ENCODE data around the gene EFNA2.
"Not testable (repeated sequence)": the region's sequence is repeated elsewhere in the genome, so short reads cannot be mapped to it uniquely, and the experiment has no call there.

Gene EFNA2

DNA sequence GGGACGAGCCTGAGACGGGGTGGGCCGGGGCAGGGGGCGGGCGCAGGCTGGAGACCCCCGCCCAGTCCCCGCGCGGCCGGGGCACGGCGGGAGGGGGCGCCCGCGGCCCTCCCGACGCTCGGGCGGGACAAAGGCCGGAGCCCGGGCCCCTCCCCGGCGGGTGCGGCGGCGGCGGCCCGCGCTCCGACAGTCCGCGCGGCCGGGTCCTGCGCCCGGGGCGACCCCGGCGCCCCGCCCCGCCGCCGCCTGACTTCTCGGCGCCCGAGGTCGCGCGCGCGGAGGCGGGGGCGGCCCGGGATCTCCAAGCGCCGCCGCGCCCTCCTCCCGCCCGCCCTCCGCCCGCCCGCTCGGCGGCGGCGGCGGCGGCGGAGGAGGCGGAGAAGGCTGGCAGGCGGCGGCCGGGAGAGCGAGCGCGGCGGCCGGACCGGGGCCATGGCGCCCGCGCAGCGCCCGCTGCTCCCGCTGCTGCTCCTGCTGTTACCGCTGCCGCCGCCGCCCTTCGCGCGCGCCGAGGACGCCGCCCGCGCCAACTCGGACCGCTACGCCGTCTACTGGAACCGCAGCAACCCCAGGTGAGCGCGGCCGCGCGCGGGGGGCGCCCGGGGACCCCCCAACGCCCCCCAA is at the start of gene EFNA2:
Gene EFNA2, plus strand, starts transcription at position 137 of the 624 bp plus-strand sequence. Its CDS starts 296 bp downstream, at position 433.
- no peak for DNase-seq

DNA sequence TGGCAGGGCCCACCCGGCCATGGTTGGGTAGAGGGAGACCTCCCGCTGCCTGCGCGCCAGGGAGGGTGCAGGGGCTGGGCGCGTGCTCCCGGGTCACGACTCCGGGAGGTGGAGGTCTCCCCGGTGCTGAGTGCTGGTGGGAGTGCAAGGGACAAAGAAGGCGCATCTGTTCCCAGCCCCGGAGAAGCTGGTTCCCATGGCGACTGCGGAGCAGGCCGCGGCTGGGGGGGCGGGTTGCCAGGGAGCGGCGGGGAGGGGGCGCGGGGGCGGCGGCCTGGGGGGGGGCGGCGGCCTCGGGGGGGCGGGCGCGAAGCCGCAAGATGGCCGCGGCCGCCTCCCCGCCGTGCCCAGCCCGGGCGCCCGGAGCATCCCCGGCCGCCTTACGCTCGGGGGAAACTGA is 49.1 kb upstream of the EFNA2 start:
- DNase-seq, result no peak

DNA sequence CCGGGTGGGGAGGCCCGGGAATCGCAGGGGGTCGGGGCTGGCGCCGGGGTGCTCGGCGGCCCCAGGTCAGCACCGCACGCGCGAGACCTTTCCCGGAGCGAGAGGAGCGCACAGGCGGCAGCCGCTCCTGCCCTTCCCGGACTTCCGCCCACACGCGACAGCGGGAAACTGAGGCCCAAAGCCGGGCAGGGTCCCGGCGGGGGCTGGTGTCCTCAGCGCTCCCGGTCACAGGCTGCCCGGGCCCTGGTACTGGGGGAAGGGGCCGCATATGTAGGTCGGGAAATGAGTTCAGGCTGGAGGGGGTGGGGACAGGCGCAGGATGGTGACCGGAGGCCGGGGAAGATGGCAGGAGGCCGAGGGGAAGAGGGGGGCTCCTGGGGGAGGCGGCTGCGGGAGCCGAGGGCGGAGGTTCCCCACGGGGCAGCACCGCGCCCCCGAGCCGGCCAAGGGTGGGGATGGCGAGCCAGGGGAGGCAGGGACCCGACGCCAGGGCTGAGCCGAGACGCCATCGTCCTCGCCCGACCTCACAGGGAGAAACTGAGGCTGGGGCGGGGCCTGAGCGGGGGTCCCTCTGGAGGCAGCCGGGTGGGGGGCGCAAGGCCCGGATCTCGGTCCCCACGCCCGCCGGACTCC is 48.5 kb upstream of the EFNA2 start:
- DNase-seq, result no peak

DNA sequence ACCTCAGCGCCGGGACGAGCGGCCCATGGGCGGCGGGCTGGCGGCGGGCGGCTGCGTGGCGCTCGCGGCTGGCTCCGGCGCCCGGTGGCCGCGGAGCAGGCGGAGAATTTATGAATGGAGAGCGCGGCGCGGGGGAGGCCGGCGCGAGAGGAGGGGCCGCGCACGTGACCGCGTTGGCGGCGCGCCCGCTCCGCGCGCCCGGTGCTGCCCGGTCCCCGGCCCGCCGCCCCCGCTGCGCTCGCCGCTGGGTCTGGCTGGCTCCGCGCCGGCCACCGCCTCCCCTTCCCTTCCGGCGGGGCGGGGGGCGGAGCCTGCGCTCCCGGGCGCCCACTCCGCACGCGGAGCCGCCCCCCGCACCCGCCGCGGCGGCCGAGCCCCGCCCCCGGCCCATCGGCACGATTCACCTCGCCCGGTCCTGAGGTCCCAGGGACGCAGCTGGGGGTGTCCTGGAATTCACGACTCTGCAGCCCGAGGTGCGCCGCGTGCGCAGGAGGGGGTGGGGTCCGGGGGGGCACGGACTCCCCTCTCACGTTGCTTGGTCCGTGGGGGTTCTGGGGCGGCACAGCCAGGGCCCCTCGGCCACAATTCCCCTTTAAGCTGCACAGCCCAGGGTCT is 47.8 kb upstream of the EFNA2 start, which contains the start of gene CBARP:
Gene CBARP, minus strand, starts transcription at position 252 of the 615 bp plus-strand sequence. CDS start 1,905 bp downstream, outside the sequence.
- no peak for DNase-seq

DNA sequence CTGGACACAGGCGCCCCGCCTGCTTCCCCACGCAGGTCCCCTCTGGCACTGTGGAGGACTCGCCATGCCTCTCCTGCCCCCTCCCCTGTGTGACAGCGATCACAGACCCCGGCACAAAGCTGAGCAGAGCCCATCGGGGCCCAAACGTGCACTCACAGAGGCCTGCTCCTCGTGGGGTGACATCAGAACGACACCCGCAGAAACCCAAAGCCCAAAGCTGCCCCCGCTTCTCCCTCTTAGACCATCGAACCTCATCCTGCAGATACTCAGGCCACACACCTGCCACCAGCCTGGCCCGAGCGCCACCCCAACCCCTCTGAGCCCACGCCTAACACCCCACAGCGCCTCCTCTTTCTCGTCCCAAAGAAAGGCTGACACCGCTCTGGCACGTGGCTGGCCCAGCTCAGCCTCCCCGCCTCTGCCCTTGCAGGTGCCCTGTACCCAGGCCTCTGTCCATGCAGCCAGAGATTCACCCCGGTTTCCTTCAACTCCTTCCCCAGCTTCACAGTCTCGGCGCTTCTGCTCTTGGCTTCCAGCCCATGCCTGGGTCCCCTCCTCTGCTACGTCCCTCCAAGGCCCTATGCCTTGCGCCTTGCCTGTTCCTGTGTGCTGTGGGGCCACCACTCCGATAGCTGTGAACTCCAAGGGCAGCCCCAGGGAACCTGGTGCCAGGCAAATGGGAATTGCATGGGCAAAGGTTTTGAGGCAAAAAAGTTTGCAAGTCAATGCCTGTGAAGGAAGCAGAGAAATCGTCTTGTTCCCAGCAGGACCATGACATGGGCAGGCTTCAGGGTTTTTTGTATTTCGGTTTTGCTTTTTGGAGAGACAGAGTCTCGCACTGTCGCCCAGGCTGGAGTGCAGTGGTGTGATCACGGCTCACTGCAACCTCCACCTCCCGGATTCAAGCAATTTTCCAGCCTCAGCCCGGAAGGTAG is 47.0 kb upstream of the EFNA2 start:
- DNase-seq, result no peak

DNA sequence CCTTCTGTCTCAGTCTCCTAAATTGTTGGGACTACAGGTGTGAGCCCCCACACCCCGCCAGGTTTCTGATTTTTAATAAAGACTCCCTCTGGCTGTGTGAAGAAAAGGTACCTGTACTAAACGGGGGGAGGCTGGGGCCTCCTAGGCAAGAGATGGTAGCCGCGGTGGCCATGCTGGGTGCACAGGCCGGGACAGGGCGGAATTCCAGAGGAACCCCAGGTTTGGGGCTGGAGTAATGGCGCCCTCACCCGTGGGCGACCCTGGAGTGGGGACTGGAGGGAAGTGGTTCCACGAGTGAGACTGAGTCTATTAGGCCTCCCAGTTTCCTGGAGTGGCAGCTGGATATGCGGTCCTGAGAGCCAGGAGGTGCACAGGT is 46.3 kb upstream of the EFNA2 start:
- DNase-seq, result no peak

DNA sequence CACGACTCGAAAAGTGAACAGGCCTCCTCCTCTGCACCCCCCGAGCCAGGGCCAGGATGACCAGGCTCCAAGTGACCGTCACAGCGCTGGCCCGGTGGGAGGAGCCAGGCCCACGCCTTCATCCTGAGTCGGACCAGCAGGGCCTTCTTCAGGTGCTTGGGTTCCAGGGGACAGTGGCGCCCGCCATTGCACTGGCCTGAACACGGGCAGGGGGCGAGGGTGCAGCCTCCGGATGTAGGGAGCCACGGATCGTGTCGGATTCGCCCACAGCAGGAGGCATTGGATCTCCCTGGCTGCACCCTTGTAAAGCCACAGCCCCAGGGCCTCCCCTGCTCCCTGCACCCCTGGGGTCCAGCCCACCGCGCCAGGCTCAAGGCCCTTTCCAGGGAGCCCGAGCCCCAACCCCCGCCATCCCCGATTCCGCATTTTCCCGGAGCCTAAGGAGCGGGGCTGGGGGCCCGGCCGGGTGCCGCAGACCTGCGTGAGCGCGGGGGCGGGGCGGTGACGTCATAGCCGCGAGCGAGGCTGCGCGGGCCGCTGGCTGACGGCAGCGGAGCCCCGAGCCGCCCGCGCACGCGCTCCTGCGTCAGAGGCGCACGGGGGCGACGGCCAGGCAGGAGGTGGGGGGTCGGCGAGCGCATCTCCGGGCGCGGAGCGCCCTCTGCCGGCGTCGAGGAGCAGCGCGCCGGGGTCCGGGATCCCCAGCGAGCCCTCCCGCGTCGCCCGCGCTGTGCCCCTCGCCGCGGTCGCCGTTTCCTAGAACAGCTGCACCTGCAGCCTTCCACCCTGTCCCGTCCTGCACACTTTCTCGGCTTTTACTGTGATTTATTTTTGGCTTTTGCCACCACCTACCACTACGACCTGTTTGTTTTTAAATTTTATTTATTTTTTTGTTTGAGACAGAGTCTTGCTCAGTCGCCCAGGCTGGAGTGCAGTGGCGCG is 45.6 kb upstream of the EFNA2 start:
- DNase-seq, result peak; percentile 94

DNA sequence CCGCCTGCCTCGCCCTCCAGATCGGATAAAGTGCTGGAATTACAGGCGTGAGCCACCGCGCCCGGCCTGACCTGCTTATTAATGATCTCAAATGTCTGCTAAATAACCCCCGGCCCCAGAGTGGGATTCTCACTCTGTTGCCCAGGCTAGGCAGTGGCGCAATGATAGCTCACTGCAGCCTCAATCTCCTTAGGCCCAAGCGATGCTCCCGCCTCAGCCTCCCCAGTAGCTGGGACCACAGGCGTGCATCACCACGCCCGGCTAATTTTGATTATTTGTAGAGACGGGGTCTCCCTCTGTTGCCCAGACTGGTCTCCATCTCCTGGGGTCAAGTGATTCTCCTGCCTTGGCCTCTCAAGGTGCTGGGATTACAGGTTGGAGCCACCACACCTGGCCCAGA is 44.7 kb upstream of the EFNA2 start:
- DNase-seq, result no peak

DNA sequence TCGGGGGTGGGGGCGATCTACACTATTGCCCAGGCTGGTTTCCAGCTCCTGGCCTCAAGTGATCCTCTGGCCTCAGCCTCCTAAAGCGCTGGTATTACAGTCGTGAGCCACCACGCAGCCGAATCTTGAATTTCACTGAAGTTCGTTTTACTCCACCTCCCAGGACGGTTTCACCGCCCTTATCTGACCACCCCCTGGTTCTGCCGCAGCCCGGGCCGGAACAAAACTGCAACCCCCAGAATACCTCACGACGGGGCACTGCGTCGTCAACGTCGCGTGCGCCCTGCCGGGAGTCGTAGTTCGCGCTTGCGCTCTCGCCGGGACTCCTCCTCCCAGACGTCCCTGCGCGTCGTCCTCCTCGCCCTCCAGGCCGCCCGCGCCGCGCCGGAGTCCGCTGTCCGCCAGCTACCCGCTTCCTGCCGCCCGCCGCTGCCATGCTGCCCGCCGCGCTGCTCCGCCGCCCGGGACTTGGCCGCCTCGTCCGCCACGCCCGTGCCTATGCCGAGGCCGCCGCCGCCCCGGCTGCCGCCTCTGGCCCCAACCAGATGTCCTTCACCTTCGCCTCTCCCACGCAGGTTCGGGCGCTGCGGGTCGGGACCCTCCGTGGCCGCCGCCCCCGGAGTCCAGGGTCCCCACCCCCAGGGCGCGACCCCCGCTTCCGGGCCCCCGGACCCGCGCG is 44.1 kb upstream of the EFNA2 start, which contains the start of gene ATP5F1D:
Gene ATP5F1D, plus strand, starts transcription at position 335 of the 679 bp plus-strand sequence. Its CDS starts 100 bp downstream, at position 435.
- peak; percentile 93 for DNase-seq

DNA sequence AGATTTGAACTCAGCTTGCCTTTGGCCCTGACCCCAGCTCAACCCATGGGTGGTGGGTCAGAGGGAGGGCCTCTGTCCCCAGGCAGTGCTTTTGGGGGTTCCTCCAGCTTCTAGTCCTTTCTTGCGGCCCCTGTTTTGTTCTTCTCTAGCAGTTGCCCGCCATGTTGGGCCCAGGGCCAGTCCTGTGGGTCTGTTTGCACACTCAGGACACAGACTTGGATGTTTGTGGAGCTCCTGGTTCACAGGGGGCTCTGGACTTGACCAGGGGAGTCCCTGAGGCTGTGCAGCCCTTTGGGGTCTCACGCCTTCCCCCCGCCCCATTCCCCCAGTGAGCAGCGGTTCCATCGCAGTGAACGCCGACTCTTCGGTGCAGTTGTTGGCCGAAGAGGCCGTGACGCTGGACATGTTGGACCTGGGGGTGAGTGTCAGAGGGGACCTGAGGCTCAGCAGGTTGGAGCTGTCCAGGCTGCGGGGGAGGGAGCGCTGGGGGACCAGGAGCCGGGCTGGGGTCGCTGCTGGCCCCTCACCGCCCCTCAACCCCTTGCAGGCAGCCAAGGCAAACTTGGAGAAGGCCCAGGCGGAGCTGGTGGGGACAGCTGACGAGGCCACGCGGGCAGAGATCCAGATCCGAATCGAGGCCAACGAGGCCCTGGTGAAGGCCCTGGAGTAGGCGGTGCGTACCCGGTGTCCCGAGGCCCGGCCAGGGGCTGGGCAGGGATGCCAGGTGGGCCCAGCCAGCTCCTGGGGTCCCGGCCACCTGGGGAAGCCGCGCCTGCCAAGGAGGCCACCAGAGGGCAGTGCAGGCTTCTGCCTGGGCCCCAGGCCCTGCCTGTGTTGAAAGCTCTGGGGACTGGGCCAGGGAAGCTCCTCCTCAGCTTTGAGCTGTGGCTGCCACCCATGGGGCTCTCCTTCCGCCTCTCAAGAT is 41.6 kb upstream of the EFNA2 start:
- DNase-seq, result peak; percentile 88

DNA sequence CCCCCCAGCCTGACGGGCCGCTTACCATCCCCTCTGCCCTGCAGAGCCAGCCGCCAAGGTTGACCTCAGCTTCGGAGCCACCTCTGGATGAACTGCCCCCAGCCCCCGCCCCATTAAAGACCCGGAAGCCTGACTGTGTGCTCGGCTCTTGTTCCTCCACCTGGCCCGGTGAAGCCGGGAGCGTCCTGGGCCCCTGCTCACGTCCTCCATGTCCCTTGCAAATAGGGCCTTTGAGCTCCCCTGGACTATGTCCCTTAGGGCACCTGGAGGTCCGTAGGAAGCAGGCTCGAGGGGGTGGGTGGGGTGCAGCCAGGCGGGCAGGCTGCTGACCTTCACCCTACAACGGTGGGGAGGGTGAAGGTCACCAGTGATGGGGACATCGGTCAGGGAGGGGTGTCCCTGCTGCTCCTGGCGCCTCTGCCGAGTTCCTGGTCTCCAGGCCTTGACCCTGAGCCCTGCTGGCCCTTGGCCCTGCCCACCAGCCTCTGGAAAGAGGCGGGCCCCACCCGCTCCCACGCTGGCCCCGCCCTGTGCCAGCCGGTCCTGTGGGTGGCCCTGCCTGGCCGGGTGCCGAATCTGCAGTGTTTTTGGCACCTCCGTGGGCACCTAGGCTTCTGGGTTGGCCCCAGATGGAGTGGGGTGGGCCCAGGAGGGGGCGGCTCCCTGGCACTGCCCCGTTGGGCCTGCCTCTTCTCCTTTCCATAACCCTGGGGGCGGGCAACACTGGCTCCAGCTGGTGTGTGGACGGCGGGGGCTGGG is 40.8 kb upstream of the EFNA2 start:
- DNase-seq, result peak; percentile 41

DNA sequence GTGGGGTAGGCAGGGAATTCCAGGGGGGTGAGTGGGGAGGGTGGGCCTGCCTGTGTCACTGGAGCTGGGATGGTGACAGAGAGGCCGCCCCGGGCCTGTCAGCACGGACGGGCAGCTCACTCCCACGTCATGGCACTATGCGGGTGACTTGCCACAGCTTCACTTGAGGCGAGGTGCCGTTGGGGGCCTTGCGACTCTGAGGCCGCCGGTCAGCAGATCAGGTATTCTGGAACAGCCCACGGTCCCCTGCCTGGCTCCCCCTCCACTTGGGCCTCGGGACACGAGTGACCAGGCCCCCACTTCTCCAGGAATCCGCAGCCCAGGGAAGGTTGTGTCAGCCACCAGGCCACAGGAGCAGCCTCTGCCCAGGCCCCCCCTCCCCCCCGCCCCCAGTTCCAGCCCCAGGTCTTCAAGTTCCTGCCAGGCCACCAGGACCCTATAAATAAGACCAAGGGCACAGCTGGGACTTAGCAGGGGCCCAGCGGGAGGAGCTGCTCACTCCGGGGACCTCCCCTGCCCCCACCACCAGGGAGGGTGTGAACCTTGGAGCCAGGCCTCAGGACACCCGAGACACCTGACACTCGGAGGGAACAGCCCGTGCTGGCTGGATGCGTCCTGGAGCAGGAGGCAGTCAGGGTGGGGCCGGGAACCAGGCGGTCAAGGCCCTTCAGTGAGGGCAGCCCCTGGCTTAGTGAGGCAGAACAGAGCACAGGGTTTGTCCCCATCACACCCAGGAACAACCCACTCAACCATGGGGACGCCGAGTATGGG is 40.0 kb upstream of the EFNA2 start:
- DNase-seq, result no peak

DNA sequence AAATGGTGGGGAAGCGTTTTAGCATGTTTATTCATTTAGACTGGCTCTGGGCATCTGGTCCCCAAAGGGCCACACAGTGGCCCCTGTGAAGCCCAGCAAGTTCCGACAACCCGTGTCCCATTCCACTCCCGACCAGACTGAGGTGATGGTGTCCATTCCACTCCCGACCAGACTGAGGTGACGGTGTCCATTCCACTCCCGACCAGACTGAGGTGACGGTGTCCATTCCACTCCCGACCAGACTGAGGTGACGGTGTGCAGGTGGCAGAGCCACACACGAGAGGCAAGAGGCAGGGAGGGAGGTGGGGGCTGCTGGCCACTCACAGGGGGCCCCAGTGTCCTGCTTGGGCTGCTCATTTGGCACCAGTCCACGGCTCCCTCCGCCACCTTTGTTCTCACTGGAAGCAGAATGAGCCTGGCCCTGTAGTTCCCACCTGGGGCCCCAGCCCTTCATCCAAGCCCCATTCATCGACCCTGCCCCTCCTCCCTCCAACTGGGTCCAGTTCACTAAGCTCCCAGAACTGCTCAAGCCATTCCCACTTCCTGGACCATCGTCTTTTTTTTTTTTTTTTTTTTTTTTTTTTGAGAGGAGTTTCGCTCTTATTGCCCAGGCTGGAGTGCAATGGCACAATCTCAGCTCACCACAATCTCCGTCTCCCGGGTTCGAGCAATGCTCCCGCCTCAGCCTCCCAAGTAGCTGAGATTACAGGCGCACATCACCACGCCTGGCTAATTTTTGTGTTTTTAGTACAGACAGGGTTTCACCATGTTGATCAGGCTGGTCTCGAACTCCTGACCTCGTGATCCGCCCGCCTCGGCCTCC is 39.2 kb upstream of the EFNA2 start:
- DNase-seq, result not testable (repeated sequence)

DNA sequence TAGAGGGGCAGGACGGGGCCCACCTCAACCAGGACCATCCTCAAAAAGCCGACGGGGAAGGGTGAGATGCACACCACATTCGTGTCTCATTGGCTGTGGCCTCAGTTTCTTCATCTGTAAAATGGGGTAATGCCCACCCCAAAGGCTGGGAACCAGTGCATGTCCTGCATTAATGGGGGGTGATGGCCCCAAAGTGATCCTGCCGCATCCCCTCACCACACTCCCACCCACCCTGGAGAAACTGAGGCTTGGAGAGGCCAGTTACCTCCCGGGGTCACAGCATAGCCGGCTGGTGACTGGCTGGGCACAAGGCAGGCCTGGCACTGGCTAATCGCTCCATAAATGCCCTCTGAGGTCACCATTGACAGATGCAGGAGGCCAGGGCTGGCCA is 37.9 kb upstream of the EFNA2 start:
- no peak for DNase-seq

DNA sequence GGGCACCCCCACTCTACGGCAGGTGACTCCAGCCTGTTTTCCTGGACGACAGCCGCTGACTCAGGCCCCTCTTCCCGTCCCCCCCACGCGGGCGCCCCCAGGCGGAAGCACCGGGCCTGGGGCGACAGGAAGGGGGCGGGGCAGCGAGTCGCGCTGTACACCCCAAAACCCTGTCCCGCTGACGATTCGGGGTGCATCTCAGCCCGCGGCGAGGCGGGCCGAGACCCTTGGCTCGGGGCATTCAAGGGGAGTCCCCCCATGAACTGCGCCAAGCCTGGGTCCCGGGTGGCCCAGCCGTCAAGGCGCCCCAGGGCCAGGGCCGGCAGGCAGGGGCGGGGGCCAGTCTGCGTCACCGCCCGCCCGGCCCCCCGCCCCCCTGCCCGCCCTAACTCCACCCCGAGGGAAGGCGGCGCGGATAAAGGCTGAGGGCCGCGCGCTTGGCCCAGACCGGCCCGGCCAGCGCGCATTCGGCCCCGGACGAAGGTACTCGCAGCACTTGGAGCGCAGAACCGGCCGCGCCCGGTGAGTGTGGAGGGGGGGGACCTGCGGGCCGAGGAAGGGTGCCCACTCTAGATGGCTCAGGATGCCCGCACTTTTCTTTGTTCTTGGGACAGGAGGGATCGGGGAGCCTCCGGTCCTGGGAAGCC is 37.4 kb upstream of the EFNA2 start, which contains the start of gene MIDN:
Gene MIDN, plus strand, starts transcription at position 445 of the 647 bp plus-strand sequence. CDS start 1,714 bp downstream, outside the sequence.
- peak; percentile 81 for DNase-seq

DNA sequence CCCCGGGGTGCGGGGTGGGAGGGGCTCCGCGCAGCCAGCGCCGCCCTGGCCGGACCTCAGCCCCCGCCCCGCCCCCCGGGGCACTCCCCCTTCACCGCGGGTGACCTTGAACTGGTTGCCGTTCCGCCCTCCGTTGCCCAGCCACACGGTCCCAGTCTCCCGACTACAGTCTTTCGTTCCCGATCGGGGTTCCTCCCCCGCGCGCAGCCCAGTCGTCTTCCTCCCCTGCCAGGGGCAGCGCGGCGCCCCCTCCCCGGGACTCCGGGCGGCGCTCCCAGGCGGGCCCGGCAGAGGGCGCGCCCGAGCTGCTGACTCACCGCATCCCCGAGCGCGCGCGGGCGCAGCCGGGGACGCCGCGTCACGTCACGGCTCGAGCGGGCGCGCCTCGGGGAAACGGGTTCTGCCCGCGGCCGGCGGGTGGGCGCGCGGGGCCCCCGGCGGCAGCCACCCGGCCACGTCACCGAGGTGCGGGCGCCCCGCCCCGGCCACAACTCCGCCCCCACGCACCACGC is 36.8 kb upstream of the EFNA2 start:
- peak; percentile 87 for DNase-seq

Data from CD4-positive, alpha-beta T cell treated with Interleukin-15 for 1 hour (primary cell).